Thyroid gland (tissue), 4 donors: Measurements from ENCODE around the gene SYNGR3.

Source experiments
- POLR2A ChIP-seq, 2 donors: fragments of 450-650 bp; IDR thresholded peaks; one replicate each; pipeline ENCODE4 v1.6.1; 2017; ENCODE audit warnings: antibody characterized with exemption in 2 of 2, mild to moderate bottlenecking in 2 of 2, moderate library complexity in 1 of 2
- TF ChIP-seq, protein P1 (sequence below), 6 experiments: fragments of 200-600 bp in 3 of 6; fragments of 450-650 bp in 3 of 6; sonication (generic) in 3 of 6; IDR thresholded peaks; one replicate each; pipeline ENCODE4 v1.5.1; 2016 to 2019; ENCODE audit warnings: antibody characterized with exemption in 6 of 6, mild to moderate bottlenecking in 2 of 6, inconsistent platforms in 1 of 6, moderate library complexity in 1 of 6

DNA sequence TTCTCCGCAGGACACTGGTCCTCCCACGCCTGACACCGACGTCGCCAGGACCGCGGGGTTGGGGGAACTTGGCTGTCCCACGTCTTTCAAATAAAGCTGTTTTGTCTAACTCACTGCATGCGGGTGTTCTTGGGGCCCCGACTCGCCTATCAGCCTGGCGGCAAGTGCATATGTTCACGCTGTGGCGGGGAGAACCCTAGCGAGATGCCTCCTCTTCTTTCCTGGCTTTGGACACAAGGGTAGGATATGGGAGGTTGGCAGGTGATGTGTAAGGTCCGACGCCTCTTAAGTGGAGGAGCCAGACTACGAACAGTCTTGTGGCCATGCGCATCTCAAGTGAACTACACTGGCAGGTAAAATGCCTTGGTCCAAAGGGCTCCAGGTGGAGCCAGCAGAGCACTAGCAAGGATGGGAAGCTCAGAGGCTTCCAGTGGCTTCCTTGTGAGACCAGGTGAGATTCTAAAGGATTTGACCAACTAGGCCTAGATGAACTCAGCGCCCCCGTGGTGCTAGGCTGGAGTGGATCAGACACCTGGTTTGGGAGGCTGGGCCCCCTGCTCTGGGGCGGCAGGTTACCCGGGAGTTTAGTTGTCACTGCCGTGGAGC, 24.3 kb upstream of the SYNGR3 start:
- TF ChIP-seq, protein P1, sequence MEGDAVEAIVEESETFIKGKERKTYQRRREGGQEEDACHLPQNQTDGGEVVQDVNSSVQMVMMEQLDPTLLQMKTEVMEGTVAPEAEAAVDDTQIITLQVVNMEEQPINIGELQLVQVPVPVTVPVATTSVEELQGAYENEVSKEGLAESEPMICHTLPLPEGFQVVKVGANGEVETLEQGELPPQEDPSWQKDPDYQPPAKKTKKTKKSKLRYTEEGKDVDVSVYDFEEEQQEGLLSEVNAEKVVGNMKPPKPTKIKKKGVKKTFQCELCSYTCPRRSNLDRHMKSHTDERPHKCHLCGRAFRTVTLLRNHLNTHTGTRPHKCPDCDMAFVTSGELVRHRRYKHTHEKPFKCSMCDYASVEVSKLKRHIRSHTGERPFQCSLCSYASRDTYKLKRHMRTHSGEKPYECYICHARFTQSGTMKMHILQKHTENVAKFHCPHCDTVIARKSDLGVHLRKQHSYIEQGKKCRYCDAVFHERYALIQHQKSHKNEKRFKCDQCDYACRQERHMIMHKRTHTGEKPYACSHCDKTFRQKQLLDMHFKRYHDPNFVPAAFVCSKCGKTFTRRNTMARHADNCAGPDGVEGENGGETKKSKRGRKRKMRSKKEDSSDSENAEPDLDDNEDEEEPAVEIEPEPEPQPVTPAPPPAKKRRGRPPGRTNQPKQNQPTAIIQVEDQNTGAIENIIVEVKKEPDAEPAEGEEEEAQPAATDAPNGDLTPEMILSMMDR (IDR thresholded peaks at IDR 0.05) = no peak
- no peak for TF ChIP-seq POLR2A (IDR thresholded peaks at IDR 0.05)
